K562 (cell line): Measurements from ENCODE around the gene AGPAT3. TPM values are rescaled to one million over a fixed set of nuclear protein-coding genes. Genes with fewer than 3 reads are reported as not detected.
A peak's percentile ranks its signal among the peaks of the same experiment; 100 is the strongest.

Experiments used
- ATAC-seq: fragments of 200-7000 bp; cut with Tn5 transposase; 3 replicates; pipeline ENCODE4 v1.9.1; 2020; ENCODE audit warnings: moderate library complexity
- BruUV-seq: library from RNA; stranded (reverse); fragments of 400-500 nt; replicated peaks from 2 replicates; lab custom pipeline; 2021; lab: Mats Ljungman, UMichigan
- CTCF ChIA-PET: fragments of 300-600 bp; formaldehyde crosslinking; extraction: SDS; loops from one replicate; lab custom pipeline; 2021; ENCODE audit warnings: low intra/inter-chr PET ratio; lab: Yijun Ruan, JAX
- POLR2A ChIA-PET: fragments of 300-600, 350-650 bp; sonication (Branson Sonifier 250); formaldehyde crosslinking; extraction: SDS; loops from one replicate; lab custom pipeline; 2021; ENCODE audit warnings: antibody characterized with exemption, inconsistent platforms; lab: Yijun Ruan, JAX
- DNase-seq, 4 experiments: peaks; one replicate each; pipeline versions ENCODE4 v3.0.0 to v3.0.0-alpha.2; 2011 to 2018; ENCODE audit warnings: low spot score in 3 of 4, mixed read lengths in 3 of 4; ENCODE audit errors: extremely low read depth in 1 of 4
- FAIRE-seq: peaks from 2 replicates; lab custom pipeline; 2011; peaks lifted over from hg19 to GRCh38; lab: Jason Lieb, UNC
- H2AFZ ChIP-seq: 2 replicates; pipeline ENCODE4 v1.6.0; 2011; ENCODE audit warnings: low read depth, low read length, control low read depth, inconsistent platforms
- H3K27ac ChIP-seq: fragments of 200-600 bp; 3 replicates; pipeline ENCODE4 v1.8.0; 2011; ENCODE audit warnings: low read depth, mild to moderate bottlenecking, control low read depth, inconsistent platforms, low read length, moderate library complexity, mixed read lengths; ENCODE audit errors: extremely low read depth
- H3K27me3 ChIP-seq, 2 experiments: fragments of 300-600 bp in 1 of 2; 2 replicates in 1 of 2; 3 replicates in 1 of 2; pipeline versions ENCODE4 v1.6.0 to v1.8.0; 2011; ENCODE audit warnings: inconsistent platforms in 2 of 2, low read length in 2 of 2, mild to moderate bottlenecking in 1 of 2, mixed read lengths in 1 of 2, moderate library complexity in 1 of 2; ENCODE audit not compliant: control insufficient read depth in 2 of 2, insufficient read depth in 2 of 2
- H3K36me3 ChIP-seq: fragments of 300-600 bp; 3 replicates; pipeline ENCODE4 v1.8.0; 2011; ENCODE audit warnings: mild to moderate bottlenecking, low read length, inconsistent platforms; ENCODE audit not compliant: control insufficient read depth, insufficient read depth
- H3K4me1 ChIP-seq, 2 experiments: fragments of 200-600 bp in 1 of 2; replicated peaks in 1 of 2; 2 replicates in 1 of 2; 3 replicates in 1 of 2; pipeline versions ENCODE4 v1.5.1 to v1.8.0; 2011; ENCODE audit warnings: inconsistent platforms in 2 of 2, low read length in 2 of 2, mild to moderate bottlenecking in 1 of 2, mixed read lengths in 1 of 2, moderate library complexity in 1 of 2; ENCODE audit not compliant: control insufficient read depth in 2 of 2, insufficient read depth in 2 of 2
- H3K4me2 ChIP-seq: 2 replicates; pipeline ENCODE4 v1.6.1; 2011; ENCODE audit warnings: low read length, control low read depth, inconsistent platforms, mixed read lengths; ENCODE audit not compliant: insufficient read depth
- H3K4me3 ChIP-seq: fragments of 200-600 bp; sonication (generic), shearing (Covaris generic); 2 replicates; pipeline ENCODE4 v1.5.1; 2016; ENCODE audit warnings: control low read depth, inconsistent platforms
- H3K79me2 ChIP-seq: fragments of 200-600 bp; 3 replicates; pipeline ENCODE4 v1.8.0; 2011; ENCODE audit warnings: low read length, inconsistent platforms; ENCODE audit not compliant: control insufficient read depth, insufficient read depth
- H3K9ac ChIP-seq, 2 experiments: 2 replicates each; pipeline versions ENCODE4 v1.6.0 to v1.6.1; 2011; ENCODE audit warnings: low read depth in 2 of 2, low read length in 2 of 2, control low read depth in 1 of 2, inconsistent platforms in 1 of 2, mild to moderate bottlenecking in 1 of 2, mixed read lengths in 1 of 2; ENCODE audit not compliant: insufficient read depth in 1 of 2
- H3K9me1 ChIP-seq: one replicate; pipeline ENCODE4 v1.6.0; 2011; ENCODE audit warnings: inconsistent platforms, mild to moderate bottlenecking, low read length, moderate library complexity; ENCODE audit not compliant: control insufficient read depth, insufficient read depth
- H3K9me3 ChIP-seq: replicated peaks from 2 replicates; pipeline ENCODE4 v1.5.1; 2011; ENCODE audit warnings: low read depth, low read length, inconsistent platforms; ENCODE audit not compliant: control insufficient read depth, insufficient read depth
- H4K20me1 ChIP-seq: replicated peaks from 2 replicates; pipeline ENCODE4 v1.6.1; 2011; ENCODE audit warnings: low read length, inconsistent platforms, mixed read lengths; ENCODE audit not compliant: control insufficient read depth, insufficient read depth
- CBX3 ChIP-seq, 2 experiments: IDR thresholded peaks; 1 replicate in 1 of 2; 2 replicates in 1 of 2; pipeline ENCODE4 v1.6.1; 2012; ENCODE audit warnings: inconsistent platforms in 2 of 2, low read length in 2 of 2, borderline replicate concordance in 1 of 2, control low read depth in 1 of 2
- CC2D1A ChIP-seq: fragments of 450-650 bp; IDR thresholded peaks from 2 replicates; pipeline ENCODE4 v1.6.1; 2017; ENCODE audit warnings: mild to moderate bottlenecking
- CHD2 ChIP-seq: IDR thresholded peaks from 2 replicates; pipeline ENCODE4 v1.6.1; 2011; ENCODE audit warnings: low read depth, low read length
- FOXA3 ChIP-seq, 2 experiments: fragments of 450-650 bp in 1 of 2; sonication (generic) in 1 of 2; formaldehyde crosslinking; IDR thresholded peaks in 1 of 2; conservative IDR thresholded peaks in 1 of 2; 2 replicates each; pipeline versions ENCODE4 v1.4.0 to v1.8.0; 2020 to 2022; ENCODE audit warnings: mild to moderate bottlenecking in 2 of 2, missing genetic modification reagents in 1 of 2
- GABPB1 ChIP-seq: sonication (generic); formaldehyde crosslinking; IDR thresholded peaks from 2 replicates; pipeline ENCODE4 v1.8.0; 2022; ENCODE audit warnings: mild to moderate bottlenecking, missing genetic modification reagents
- SPI1 ChIP-seq: IDR thresholded peaks from 2 replicates; pipeline ENCODE4 v1.6.1; 2011; ENCODE audit warnings: low read depth, low read length, control low read depth, borderline replicate concordance
- SRF ChIP-seq, 2 experiments: fragments of 250-450, 450-650 bp in 1 of 2; sonication (Bioruptor Pico) in 1 of 2; sonication (generic) in 1 of 2; formaldehyde crosslinking; IDR thresholded peaks; 2 replicates each; pipeline versions ENCODE4 v1.5.0 to v1.5.1; 2020 to 2022; ENCODE audit warnings: mild to moderate bottlenecking in 1 of 2, missing genetic modification reagents in 1 of 2
- TEAD2 ChIP-seq: fragments of 450-650 bp; IDR thresholded peaks from 2 replicates; pipeline ENCODE4 v1.6.1; 2016; ENCODE audit warnings: missing genetic modification characterization, control low read depth, missing compliant biosample characterization
- TEAD4 ChIP-seq, 2 experiments: sonication (generic) in 1 of 2; formaldehyde crosslinking in 1 of 2; IDR thresholded peaks; 2 replicates each; pipeline versions ENCODE4 v1.6.1 to v1.8.0; 2012 to 2022; ENCODE audit warnings: borderline replicate concordance in 1 of 2, inconsistent platforms in 1 of 2, low read length in 1 of 2, mild to moderate bottlenecking in 1 of 2, missing genetic modification reagents in 1 of 2
- TRIM24 ChIP-seq, 2 experiments: fragments of 450-650 bp; IDR thresholded peaks; 2 replicates each; pipeline ENCODE4 v1.6.1; 2016
- TRIM28 ChIP-seq: fragments of 450-650 bp; IDR thresholded peaks from 2 replicates; pipeline ENCODE4 v1.6.1; 2017
- ZFP36 ChIP-seq: fragments of 150-350 bp; IDR thresholded peaks from 2 replicates; pipeline ENCODE4 v1.6.1; 2018; ENCODE audit warnings: low read length, low read depth; ENCODE audit not compliant: partially characterized antibody
- ZNF431 ChIP-seq: sonication (generic); formaldehyde crosslinking; IDR thresholded peaks from 2 replicates; pipeline ENCODE4 v1.8.0; 2022; ENCODE audit warnings: mild to moderate bottlenecking, missing genetic modification reagents
- WGBS: fragments of 100-300 bp; shearing (Covaris generic); methylation state at CpG from one replicate; pipeline ENCODE4 v1.1.6; 2016; ENCODE audit warnings: low coverage, mixed read lengths; ENCODE audit not compliant: insufficient coverage; ENCODE audit errors: missing lambda C conversion rate; 5-methylcytosine and 5-hydroxymethylcytosine counted together
- in situ Hi-C: fragments of 300-500 bp; cut with MboI; formaldehyde crosslinking; loops from 4 replicates; pipeline ENCODE4 v1.15.0; 2018; ENCODE audit warnings: inconsistent platforms, mixed read lengths
- intact Hi-C: fragments of 100-400 bp; cut with micrococcal nuclease; formaldehyde crosslinking; loops from 2 replicates; pipeline ENCODE4 v1.14.2; 2022
- polyA plus RNA-seq, 8 experiments: library from polyadenylated mRNA; depleted of rRNA in 4 of 8; stranded (reverse) in 5 of 8; unstranded in 3 of 8; fragments of >200 nt; fragmentation: Nextera tagmentation in 2 of 8; fragmentation: Illumina TruSeq in 1 of 8; extraction: Ambion mirVana in 2 of 8; extraction: Trizol in 1 of 8; gene quantifications; 2 replicates each; pipeline versions ENCODE4 v1.2.1 to v1.2.3, GENCODE V29; 2011 to 2014; ENCODE audit warnings: inconsistent platforms in 1 of 8, missing spikeins in 1 of 8
- total RNA-seq, 7 experiments: library from RNA; depleted of rRNA in 6 of 7; stranded (reverse); fragments of >200 nt in 6 of 7; fragmentation: Illumina TruSeq in 2 of 7; extraction: Trizol in 2 of 7; gene quantifications; 2 replicates each; pipeline versions ENCODE4 v1.2.1 to v1.2.3, GENCODE V29; 2011 to 2021; ENCODE audit warnings: low replicate concordance in 1 of 7
- TF ChIP-seq, protein P1 (sequence below): fragments of 450-650 bp; IDR thresholded peaks from 2 replicates; pipeline ENCODE4 v1.6.1; 2018; ENCODE audit warnings: mild to moderate bottlenecking, low read depth; ENCODE audit not compliant: partially characterized antibody
- TF ChIP-seq, protein P2 (sequence below): fragments of 450-650 bp; IDR thresholded peaks from 2 replicates; pipeline ENCODE4 v1.6.1; 2016; ENCODE audit warnings: mild to moderate bottlenecking
- TF ChIP-seq, protein P3 (sequence below), 3 experiments: IDR thresholded peaks in 2 of 3; conservative IDR thresholded peaks in 1 of 3; 2 replicates each; pipeline ENCODE4 v1.5.1; 2011 to 2012; ENCODE audit warnings: low read length in 3 of 3, mild to moderate bottlenecking in 3 of 3, control low read depth in 2 of 3, improper control_type of control experiment in 1 of 3, inconsistent platforms in 1 of 3, low read depth in 1 of 3, mixed read lengths in 1 of 3, moderate library complexity in 1 of 3; ENCODE audit not compliant: insufficient read depth in 2 of 3

AGPAT3 gene
- total and polyA plus RNA-seq, 9 of the 15 experiments (the other 6 are each of a cell fraction or from before 2014, with no cell fraction given) = 1.5 to 88.4 (median 35.7) TPM

DNA sequence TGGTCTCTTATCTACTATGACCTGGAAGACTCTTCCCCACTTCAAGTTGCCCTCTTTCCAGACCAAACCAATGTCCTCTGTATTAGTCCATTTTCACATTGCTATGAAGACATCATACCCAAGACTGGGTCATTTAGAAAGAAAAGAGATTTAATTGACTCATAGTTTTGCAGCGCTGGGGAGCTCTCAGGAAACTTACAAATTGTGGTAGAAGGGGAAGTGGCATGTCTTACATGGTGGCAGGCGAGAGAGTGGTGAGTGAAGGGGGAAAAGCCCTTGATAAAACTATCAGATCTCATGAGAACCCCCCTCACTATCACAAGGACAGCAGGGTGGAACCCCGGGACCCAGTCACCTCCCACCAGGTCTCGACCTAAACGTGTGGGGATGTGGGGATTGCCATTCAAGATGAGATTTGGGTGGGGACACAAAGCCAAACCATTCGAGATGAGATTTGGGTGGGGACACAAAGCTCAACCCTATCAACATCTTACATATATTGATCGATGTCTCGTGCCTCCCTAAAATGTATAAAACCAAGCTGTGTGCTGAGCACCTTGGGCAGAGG lies 14.2 kb upstream of the AGPAT3 start:
- Histone ChIP-seq H3K36me3 (no peaks in the 10 kb centered on the region), H3K4me2 (no peak overlapping the region), H2AFZ (no peak overlapping the region), H3K9me3 (peaks cover 18% of the 10 kb centered on the region), H3K4me1 (peaks cover 19 to 29% of the 10 kb centered on the region in 2 experiments), H3K27ac (no peak overlapping the region), H3K79me2 (no peaks in the 10 kb centered on the region), H3K4me3 (no peak overlapping the region), H3K27me3 (no peaks in the 10 kb centered on the region), H3K9ac (no peak overlapping the region), H4K20me1 (no peaks in the 10 kb centered on the region), H3K9me1 (no peaks in the 10 kb centered on the region)
- BruUV-seq = no TSS peak
- in situ Hi-C loops (no loop called here), intact Hi-C loops (no loop called here)
- ChIA-PET POLR2A (interaction anchor here (0.6 to 0.9 kb wide), 3 partner anchors 13 to 124 kb away, joined by 3 to 10 read pairs (median 4); no protein-coding TSS in a partner anchor), CTCF (no interaction called here)
- no peak for FAIRE-seq
- WGBS = 43% methylated on average over 8 of the region's 8 CpGs
- ATAC-seq = no peak
- no peak for DNase-seq
- TF ChIP-seq ZFP36 = peak; percentile 88
- peak; percentile 45; the same call in 1 of the 2 replicates for TF ChIP-seq SPI1
- TF ChIP-seq ZNF431 (CRISPR knock-in tag) = peak; percentile 67; the same call in 1 of the 2 replicates
- TF ChIP-seq, protein P1, sequence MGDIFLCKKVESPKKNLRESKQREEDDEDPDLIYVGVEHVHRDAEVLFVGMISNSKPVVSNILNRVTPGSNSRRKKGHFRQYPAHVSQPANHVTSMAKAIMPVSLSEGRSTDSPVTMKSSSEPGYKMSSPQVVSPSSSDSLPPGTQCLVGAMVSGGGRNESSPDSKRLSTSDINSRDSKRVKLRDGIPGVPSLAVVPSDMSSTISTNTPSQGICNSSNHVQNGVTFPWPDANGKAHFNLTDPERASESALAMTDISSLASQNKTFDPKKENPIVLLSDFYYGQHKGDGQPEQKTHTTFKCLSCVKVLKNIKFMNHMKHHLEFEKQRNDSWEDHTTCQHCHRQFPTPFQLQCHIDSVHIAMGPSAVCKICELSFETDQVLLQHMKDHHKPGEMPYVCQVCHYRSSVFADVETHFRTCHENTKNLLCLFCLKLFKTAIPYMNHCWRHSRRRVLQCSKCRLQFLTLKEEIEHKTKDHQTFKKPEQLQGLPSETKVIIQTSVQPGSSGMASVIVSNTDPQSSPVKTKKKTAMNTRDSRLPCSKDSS = peak; percentile 29
- no peak for TF ChIP-seq GABPB1
- TF ChIP-seq FOXA3 (CRISPR knock-in tag; conservative IDR thresholded peaks at IDR 0.05 in 1 of 2, IDR thresholded peaks at IDR 0.05 in 1 of 2) = no peak
- TF ChIP-seq TEAD4 (IDR thresholded peaks at IDR 0.05; ENCODE audit: low read length) = no peak
- TF ChIP-seq TEAD4 (CRISPR knock-in tag; IDR thresholded peaks at IDR 0.05; ENCODE audit: borderline replicate concordance) = no peak
- peak in 1 of 2 experiments; percentile 70; a peak in 2 of 3 replicates for TF ChIP-seq CBX3 (IDR thresholded peaks at IDR 0.05; ENCODE audit: borderline replicate concordance in 1 of 2, low read length in 2 of 2)
- TF ChIP-seq TRIM28 = peak; percentile 55; the same call in 1 of the 2 replicates
- TF ChIP-seq TEAD2 (tag) = no peak
- TF ChIP-seq, protein P2, sequence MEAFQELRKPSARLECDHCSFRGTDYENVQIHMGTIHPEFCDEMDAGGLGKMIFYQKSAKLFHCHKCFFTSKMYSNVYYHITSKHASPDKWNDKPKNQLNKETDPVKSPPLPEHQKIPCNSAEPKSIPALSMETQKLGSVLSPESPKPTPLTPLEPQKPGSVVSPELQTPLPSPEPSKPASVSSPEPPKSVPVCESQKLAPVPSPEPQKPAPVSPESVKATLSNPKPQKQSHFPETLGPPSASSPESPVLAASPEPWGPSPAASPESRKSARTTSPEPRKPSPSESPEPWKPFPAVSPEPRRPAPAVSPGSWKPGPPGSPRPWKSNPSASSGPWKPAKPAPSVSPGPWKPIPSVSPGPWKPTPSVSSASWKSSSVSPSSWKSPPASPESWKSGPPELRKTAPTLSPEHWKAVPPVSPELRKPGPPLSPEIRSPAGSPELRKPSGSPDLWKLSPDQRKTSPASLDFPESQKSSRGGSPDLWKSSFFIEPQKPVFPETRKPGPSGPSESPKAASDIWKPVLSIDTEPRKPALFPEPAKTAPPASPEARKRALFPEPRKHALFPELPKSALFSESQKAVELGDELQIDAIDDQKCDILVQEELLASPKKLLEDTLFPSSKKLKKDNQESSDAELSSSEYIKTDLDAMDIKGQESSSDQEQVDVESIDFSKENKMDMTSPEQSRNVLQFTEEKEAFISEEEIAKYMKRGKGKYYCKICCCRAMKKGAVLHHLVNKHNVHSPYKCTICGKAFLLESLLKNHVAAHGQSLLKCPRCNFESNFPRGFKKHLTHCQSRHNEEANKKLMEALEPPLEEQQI = peak; percentile 82
- TF ChIP-seq CHD2 = no peak
- peak; percentile 88 for TF ChIP-seq CC2D1A
- TF ChIP-seq TRIM24 (IDR thresholded peaks at IDR 0.05) = peak in 1 of 2 experiments; percentile 69; a peak in 2 of 4 replicates
- TF ChIP-seq, protein P3, sequence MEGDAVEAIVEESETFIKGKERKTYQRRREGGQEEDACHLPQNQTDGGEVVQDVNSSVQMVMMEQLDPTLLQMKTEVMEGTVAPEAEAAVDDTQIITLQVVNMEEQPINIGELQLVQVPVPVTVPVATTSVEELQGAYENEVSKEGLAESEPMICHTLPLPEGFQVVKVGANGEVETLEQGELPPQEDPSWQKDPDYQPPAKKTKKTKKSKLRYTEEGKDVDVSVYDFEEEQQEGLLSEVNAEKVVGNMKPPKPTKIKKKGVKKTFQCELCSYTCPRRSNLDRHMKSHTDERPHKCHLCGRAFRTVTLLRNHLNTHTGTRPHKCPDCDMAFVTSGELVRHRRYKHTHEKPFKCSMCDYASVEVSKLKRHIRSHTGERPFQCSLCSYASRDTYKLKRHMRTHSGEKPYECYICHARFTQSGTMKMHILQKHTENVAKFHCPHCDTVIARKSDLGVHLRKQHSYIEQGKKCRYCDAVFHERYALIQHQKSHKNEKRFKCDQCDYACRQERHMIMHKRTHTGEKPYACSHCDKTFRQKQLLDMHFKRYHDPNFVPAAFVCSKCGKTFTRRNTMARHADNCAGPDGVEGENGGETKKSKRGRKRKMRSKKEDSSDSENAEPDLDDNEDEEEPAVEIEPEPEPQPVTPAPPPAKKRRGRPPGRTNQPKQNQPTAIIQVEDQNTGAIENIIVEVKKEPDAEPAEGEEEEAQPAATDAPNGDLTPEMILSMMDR (IDR thresholded peaks at IDR 0.05 in 2 of 3, conservative IDR thresholded peaks at IDR 0.05 in 1 of 3; ENCODE audit: insufficient read depth in 2 of 3, low read depth in 1 of 3, low read length in 3 of 3) = no peak
- no peak for TF ChIP-seq SRF (CRISPR knock-in tag; IDR thresholded peaks at IDR 0.05)
